Measurements from ENCODE around the gene DCTN2. TPM values are rescaled to one million over a fixed set of nuclear protein-coding genes. Genes with fewer than 3 reads are reported as not detected.
"Not testable (repeated sequence)": the region's sequence is repeated elsewhere in the genome, so short reads cannot be mapped to it uniquely, and the experiment has no call there.

DCTN2 gene
- total RNA-seq, 2 donors from 2014 or later: 131 to 139 TPM

- no peaks in the 10 kb centered on the region for H3K9me3 ChIP-seq
- no peaks in the 10 kb centered on the region for H3K4me1 ChIP-seq
- H3K27me3 ChIP-seq: no peaks in the 10 kb centered on the region
- H3K9ac ChIP-seq (ENCODE audit: low read depth in 2 of 2, low read length in 2 of 2): peak overlapping the region; percentile 45 to 87
- intact Hi-C loops (cut with DNase I): no loop called here
- H3K27ac ChIP-seq: no peak overlapping the region
- DNase-seq: no peak
- no peak for TF ChIP-seq CTCF (IDR thresholded peaks at IDR 0.05)
- H3K36me3 ChIP-seq: no peaks in the 10 kb centered on the region
- peak overlapping the region; percentile 100 for H3K4me3 ChIP-seq
Measured at GRCh38 chr12:57590479-57590863, 43.5 kb upstream of the DCTN2 start.

GRCh38 chr12:57588951-57589610 lies 42.1 kb upstream of the DCTN2 start:
- H3K4me3 ChIP-seq; intact Hi-C loops (cut with DNase I); H3K4me1 ChIP-seq; H3K9ac ChIP-seq (ENCODE audit: low read depth in 2 of 2, low read length in 2 of 2); H3K27ac ChIP-seq; H3K27me3 ChIP-seq; H3K9me3 ChIP-seq; H3K36me3 ChIP-seq; DNase-seq: not testable (repeated sequence)

- H3K36me3 ChIP-seq: no peaks in the 10 kb centered on the region
- H3K9me3 ChIP-seq: no peaks in the 10 kb centered on the region
- H3K4me3 ChIP-seq: no peak overlapping the region
- no peak overlapping the region for H3K27ac ChIP-seq
- intact Hi-C loops (cut with DNase I): no loop called here
- DNase-seq: no peak
- H3K4me1 ChIP-seq: no peaks in the 10 kb centered on the region
- H3K9ac ChIP-seq (ENCODE audit: low read depth in 2 of 2, low read length in 2 of 2): no peak overlapping the region
- TF ChIP-seq CTCF (IDR thresholded peaks at IDR 0.05): no peak
- H3K27me3 ChIP-seq: no peaks in the 10 kb centered on the region
Measured at GRCh38 chr12:57586832-57587429, 39.9 kb upstream of the DCTN2 start.

GRCh38 chr12:57586128-57586527 lies 39.1 kb upstream of the DCTN2 start:
- intact Hi-C loops (cut with DNase I): no loop called here
- H3K27me3 ChIP-seq: no peaks in the 10 kb centered on the region
- H3K4me3 ChIP-seq: no peak overlapping the region
- H3K36me3 ChIP-seq: no peaks in the 10 kb centered on the region
- H3K9me3 ChIP-seq: no peaks in the 10 kb centered on the region
- no peak overlapping the region for H3K27ac ChIP-seq
- TF ChIP-seq CTCF (IDR thresholded peaks at IDR 0.05): no peak
- H3K9ac ChIP-seq (ENCODE audit: low read depth in 2 of 2, low read length in 2 of 2): no peak overlapping the region
- H3K4me1 ChIP-seq: no peaks in the 10 kb centered on the region
- no peak for DNase-seq

DNA sequence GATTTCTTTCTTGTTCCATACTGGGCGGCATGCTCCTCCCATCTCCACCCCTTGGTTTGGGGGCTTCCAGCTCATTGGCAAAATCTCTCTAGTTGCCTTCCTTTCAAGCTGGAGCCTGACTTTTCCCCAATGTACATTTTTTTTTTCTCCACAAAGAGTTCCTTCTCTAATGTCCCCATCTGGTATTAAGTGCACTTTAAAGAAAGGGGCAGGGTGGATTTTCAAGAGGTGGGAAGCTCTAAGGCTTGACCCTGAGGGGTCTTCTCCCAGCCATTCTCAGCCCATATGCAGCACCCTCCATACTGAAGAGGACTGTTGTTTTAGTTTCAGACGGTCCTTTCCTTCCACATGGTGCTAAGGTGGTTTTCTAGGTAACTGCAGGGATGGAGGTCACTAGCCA lies 38.2 kb upstream of the DCTN2 start:
- H3K27ac ChIP-seq: no peak overlapping the region
- no peaks in the 10 kb centered on the region for H3K4me1 ChIP-seq
- TF ChIP-seq CTCF (IDR thresholded peaks at IDR 0.05): no peak
- no peaks in the 10 kb centered on the region for H3K9me3 ChIP-seq
- intact Hi-C loops (cut with DNase I): no loop called here
- no peaks in the 10 kb centered on the region for H3K27me3 ChIP-seq
- H3K9ac ChIP-seq (ENCODE audit: low read depth in 2 of 2, low read length in 2 of 2): no peak overlapping the region
- H3K4me3 ChIP-seq: no peak overlapping the region
- no peak for DNase-seq
- H3K36me3 ChIP-seq: no peaks in the 10 kb centered on the region

- DNase-seq: no peak
- no peaks in the 10 kb centered on the region for H3K27me3 ChIP-seq
- no peak for TF ChIP-seq CTCF (IDR thresholded peaks at IDR 0.05)
- intact Hi-C loops (cut with DNase I): loop anchor here (5.0 kb wide), 1 partner anchor 108 kb away; the partner anchor contains the start of gene OS9
- no peak overlapping the region for H3K4me3 ChIP-seq
- no peak overlapping the region for H3K9ac ChIP-seq (ENCODE audit: low read depth in 2 of 2, low read length in 2 of 2)
- no peaks in the 10 kb centered on the region for H3K4me1 ChIP-seq
- H3K9me3 ChIP-seq: no peaks in the 10 kb centered on the region
- no peaks in the 10 kb centered on the region for H3K36me3 ChIP-seq
- no peak overlapping the region for H3K27ac ChIP-seq
Measured at GRCh38 chr12:57584690-57585089, 37.7 kb upstream of the DCTN2 start.
